IPS-18c (cell line): Measurements from ENCODE around the gene SUPT4H1.

Source experiments
- H3K4me3 ChIP-seq: 2 replicates; pipeline ENCODE4 v1.7.0; 2013; ENCODE audit warnings: low read depth, mild to moderate bottlenecking, low read length, moderate library complexity; ENCODE audit not compliant: insufficient read depth
- H3K9me3 ChIP-seq: one replicate; pipeline ENCODE4 v1.6.1; 2013; ENCODE audit warnings: mild to moderate bottlenecking, low read length, moderate library complexity; ENCODE audit not compliant: control insufficient read depth, insufficient read depth

The SUPT4H1 gene

DNA sequence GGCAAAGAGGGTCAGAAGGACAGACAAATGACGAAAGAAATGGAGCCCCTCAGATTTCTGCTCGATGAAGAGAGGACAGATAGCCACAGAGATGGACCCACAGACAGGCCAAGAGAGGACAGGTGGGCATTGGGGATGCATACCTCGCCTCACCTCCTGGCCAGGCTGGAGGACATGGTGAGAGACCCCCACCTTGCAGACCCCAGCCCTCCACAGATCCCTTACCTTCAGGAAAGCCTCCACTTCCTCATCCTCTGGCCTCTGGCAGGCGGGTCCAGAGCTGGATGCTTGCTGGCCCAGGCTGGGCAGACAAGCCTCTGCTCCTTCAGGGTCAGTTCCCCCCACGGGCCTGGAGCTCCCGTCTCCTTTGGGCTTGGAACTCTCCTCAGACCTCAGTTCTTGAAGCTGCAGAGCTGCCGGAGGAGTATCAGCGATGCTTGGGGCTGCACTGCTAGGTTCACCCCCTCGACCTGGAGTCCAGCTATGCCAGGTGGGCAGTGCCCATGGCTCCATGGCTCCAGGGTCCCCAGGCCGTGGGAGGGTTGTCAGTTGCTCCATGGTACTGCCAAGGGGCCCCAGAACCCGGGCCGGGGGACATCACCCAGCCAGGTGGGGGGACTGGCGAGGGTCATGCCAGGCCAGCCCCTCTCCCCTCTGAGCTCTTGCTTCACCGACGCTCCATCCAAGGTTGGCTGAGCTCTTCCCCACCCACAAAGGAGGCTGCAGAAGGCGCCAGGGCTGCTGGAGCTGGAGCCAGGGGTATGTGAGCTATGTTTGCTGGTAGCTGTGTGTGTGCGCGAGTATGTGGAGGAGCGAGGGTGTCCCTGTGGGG, 24.4 kb downstream of the SUPT4H1 start:
- no peaks in the 10 kb centered on the region for H3K9me3 ChIP-seq
- no peak overlapping the region for H3K4me3 ChIP-seq

DNA sequence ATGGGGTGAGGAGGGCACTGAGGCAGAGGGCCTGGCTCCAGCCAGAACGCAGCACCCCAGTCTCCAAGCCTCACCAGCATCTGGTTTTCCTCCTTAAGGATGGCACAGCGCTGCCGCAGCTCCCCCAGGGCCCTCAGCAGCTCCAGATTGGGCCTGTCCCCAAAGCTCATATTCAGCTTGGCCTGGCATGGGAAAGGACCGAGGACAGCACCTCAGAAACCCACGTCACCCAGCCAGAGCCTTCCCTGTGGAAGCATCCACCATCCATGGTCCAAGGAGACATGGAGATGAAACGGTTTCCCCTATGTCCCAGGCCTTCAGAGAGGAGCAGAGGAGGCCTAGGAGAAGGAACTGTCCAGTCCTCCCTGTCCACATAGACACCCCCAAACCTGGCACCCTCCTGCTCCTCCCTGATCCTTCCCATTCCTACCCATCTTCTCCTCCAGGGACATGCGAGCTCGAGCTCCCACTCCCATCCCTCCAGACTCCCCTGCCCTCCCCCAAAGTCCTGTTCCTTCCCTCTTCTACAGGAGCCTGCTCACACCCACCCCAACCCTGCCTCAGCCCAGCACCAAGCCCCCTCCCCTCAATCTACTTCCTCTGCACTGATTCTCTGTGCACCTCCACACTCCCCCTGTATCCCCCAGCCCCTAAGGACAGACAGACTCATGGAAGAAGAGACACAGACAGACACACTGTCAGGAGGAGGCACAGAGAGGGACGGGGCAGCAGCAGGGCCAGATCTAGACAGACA, 25.2 kb downstream of the SUPT4H1 start:
- Histone ChIP-seq H3K9me3 (no peaks in the 10 kb centered on the region), H3K4me3 (no peak overlapping the region)

DNA sequence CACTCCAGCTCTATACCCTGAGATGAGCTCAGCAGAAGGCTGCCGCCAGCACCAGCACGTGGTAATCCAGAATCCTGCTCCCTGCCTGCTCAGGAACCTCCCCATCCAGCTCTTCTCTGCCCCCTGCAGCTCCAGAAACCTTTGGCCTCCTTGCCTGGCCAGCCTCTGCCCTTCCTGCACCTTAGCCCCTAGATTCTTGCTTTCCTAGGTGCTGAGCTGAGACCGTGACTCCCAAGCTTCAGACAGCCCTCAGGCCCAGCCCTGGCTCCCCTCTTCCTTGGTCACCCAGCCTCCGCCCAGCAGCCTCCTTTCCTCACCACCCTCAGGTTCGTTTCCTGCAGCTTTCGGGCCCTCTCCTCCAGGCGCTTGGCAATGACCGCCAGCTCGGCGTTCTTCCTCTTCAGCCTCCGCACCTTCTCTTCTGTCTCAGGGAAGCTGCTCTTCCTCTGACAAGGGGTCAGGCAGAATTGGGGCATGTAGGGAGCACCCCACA, 26.0 kb downstream of the SUPT4H1 start:
- Histone ChIP-seq H3K9me3 (no peaks in the 10 kb centered on the region), H3K4me3 (no peak overlapping the region)

DNA sequence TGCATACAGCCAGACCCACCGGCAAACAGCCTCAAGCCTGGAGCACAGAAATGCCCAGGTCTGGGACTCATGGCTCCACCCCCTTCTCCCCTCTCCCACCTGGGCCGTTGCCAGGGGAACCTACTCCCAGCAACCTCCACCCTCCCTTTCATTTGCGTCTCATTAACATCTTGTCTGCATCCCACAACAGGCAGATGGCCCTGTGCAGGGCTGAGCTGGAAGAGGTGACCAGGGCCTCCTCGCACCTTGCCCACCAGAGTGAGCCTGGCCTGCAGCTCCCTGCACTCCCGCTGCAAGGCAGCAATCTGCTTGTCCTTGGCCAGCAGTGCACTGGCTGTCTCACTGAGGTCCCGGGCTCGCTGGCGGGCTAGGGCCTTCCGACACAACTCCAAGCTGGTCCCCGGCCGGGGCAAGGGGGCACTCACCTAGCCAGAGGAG, 26.7 kb downstream of the SUPT4H1 start:
- H3K4me3 ChIP-seq: no peak overlapping the region

DNA sequence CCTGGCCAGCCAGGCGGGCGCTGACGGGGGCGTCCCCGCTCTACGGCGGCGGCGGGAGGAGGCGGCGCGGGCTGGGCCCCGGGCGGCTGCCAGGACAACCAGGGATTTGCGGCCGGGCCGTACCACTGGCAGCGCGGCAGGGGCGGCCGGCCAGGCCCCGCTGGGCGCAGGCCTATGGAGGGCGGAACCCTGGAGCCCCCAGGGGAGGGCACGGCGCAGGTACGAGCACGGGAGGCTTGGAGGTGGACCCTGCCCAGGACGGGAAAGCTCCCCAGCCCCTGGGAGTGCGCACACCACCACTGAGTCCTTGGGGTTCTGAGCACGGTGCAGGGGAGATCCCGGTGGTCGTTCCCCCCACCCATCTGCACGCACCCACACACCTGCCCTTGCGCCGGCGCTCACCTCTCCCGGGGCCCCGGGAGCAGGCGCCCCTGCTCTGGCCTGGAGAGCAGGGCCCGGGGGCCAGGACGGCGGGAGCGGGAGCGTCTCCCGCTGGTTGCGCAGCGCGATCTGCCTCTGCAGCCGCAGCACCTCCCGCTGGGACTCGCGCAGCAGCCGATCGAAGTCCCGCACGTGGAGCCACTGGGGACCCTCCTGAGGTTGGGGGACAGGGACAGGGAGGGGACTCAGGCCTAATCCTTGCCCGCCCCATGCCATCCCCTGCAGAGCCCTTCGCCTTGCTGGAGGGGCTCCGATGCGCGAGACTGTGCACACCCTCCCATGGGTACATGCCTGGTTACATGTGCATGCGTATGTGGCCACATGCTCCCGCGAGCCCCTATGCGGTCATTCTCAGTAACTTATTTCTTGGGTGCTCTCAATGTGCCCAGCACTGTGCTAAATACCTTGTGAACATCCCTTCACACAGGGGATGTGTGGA, 27.4 kb downstream of the SUPT4H1 start:
- no peaks in the 10 kb centered on the region for H3K9me3 ChIP-seq
- H3K4me3 ChIP-seq: peak overlapping the region; percentile 69

More for the DNA sequence above, 26.7 kb downstream of the SUPT4H1 start:
- no peaks in the 10 kb centered on the region for H3K9me3 ChIP-seq

DNA sequence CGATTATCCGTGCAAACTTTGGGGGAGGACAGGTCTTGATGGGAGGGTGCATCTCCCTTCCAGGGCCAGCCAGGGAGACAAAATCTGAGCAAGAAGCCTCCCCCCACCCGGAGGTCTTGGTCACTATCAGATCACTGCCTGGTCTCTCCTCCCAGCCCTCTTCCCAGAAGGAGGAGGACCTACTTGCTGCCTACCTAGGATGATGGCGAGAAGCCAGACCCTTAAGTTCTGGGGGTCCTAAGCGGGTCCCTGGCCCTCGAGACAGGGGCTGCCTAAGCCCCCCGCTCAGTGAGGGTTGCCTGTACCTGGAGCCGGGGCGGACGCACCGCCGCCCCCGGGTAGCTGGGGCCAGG, 28.0 kb downstream of the SUPT4H1 start:
- Histone ChIP-seq H3K9me3 (no peaks in the 10 kb centered on the region), H3K4me3 (peak overlapping the region; percentile 69)

DNA sequence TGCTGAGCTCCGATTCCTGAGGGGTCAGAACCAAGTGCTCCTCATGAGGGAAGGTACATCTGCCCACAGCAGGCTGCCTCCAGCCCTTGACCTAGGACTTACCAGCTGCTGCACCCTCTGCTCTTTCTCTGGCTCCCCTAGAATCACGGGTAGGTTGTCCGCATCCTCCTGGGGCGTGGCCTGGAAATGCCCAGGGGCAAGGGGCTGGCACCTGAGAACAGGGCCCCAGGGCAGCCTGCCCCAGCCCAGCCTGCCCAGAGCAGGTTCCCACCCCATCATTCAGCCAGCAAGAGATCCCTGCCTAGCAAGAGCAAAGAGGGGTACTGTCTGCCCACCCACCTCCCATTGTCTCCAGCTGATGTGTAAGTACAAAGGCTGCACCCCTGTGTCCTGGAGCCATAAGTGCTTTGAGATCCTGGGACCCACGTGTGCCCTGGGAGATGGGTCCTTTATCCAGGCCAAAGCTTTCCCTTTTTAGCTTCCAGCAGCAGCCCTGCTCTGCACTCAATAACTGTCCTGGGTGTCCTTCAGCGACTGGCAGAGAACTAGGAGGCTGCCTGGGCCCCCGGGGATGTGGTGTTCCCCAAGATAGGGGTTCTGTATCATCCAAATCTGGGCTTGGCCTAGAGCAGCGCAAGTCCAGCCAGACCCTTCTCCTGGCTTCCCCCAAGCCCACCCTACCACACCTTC, 28.5 kb downstream of the SUPT4H1 start:
- Histone ChIP-seq H3K4me3 (peak overlapping the region; percentile 69), H3K9me3 (no peaks in the 10 kb centered on the region)

DNA sequence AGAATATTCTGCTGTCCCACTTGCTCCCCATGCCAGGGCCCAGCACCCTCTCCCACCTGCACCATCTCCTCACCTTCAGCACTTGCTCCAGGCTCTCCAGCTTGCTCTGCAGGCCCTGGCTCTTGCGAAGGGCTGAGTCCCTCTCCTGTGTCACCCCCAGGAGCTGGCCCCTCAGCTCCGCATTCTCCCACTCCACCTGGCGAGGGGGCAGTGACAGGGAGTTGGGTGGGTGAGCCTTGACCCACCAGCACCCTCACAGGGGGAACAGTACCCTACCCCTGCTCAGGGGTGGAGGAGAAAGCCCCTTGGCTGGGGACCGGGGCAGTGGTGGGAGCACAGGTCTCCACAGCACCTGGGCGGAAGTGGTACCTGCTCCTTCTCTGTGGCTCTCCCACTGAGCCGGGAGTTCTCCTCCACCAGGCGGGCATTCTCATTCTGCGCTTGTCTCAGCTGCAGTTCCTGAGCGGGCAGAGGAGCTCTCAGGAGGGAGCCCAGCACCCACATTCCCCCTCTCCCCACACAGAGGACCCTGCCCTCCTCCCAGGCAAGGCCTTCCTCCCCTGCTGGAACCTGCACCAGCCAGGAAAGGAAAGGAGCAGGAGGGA, 29.3 kb downstream of the SUPT4H1 start:
- no peak overlapping the region for H3K4me3 ChIP-seq

DNA sequence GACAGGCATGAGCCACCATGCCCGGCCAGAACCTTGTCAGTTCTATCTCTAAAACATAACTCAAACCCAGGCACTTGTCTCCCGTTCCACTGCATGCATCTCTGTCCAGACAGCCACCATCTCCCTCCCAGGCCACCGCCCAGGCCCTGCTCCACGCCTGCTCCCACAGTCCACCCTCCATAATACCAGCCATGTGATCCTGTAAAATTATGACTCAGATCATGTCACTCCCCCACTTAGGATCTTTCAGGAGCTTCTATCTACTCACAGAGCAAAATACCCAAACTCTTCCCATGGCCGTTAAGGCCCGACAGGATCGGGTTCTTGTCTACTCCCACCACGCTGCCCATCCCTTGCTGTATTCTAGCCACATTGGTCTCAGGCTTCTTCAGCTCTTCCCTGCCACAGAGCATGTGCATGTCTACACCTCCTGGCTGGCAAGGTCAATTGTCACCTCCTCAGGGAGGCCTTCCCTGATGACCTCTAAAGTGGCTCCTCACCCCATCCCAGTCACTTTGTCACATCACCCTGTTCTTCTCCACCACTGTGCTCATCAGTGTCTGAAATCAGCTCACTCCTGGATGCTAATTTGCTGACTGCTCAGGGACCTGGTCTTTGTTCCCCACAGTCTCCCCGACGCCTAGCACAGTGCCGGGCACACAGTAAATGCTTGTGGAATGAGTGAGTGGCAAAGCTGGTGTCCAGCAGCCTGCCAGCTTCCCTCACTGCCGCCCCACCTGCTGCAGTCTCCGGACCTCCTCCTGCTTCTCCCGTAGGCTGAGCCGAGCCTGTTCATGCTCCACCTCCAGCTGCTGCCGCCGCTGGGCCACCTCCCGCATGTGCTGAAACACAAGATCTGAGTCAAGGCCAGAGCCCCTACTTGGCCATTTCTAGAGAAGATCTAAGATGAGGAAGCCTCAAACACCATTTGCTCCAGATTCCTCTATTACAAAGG, 30.2 kb downstream of the SUPT4H1 start:
- Histone ChIP-seq H3K4me3 (no peak overlapping the region), H3K9me3 (no peaks in the 10 kb centered on the region)

More for the DNA sequence above, 29.3 kb downstream of the SUPT4H1 start:
- no peaks in the 10 kb centered on the region for H3K9me3 ChIP-seq

DNA sequence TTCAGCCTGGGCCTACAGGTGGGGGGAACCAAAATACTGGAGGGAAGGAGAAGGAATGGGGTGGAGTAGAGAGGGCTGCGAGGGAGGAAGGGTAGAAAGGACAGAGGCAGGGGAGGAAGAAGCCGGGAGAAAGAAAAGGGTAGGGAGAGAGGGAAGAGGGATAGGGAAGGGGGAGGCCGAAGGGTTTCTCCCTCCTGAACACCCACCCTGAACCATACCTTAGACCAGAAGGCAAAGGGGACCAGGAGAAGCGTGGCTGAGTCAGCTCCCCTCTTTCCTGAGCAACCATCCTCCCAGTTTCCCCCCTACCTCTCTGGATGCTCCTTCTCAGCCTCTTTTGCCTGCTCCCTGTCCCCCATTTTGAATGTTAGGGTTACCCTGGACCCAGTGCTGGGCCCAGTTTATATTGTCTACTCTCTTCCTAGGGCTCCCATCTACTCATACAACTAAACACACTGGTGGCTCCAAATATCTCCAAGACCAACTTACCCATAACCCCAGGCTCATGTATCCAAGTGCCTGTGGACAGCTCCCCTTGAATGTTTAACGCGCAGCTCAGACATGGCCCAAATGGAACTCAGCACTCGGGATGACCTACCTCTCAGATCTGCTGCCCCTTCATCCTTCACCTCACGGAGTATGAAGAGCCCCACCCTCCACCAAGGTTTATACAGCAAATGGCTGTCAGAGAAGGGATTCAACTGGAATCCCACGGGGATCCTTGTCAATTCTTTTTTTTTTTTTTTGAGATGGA, 31.3 kb downstream of the SUPT4H1 start:
- no peak overlapping the region for H3K4me3 ChIP-seq
- no peaks in the 10 kb centered on the region for H3K9me3 ChIP-seq

DNA sequence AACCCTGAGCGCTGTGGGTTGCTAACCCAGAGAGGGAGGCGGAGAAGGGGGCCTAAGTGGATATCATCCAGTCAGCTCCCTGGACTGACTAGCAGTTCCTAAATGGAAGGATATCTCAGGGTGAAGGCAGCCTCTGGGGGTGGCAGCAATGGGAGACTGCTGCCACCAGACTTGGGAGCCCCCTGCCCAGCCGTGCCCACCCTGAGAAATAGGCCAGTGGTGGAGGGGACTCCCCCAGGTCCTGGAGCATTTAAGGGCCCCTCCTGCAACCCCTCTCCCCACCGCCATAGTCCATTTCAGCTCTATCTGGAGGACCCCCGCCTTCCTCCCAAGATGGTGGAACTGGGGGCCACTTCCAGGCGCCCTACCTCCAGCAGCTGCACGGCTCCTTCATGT, 31.8 kb downstream of the SUPT4H1 start:
- Histone ChIP-seq H3K9me3 (no peaks in the 10 kb centered on the region), H3K4me3 (no peak overlapping the region)

DNA sequence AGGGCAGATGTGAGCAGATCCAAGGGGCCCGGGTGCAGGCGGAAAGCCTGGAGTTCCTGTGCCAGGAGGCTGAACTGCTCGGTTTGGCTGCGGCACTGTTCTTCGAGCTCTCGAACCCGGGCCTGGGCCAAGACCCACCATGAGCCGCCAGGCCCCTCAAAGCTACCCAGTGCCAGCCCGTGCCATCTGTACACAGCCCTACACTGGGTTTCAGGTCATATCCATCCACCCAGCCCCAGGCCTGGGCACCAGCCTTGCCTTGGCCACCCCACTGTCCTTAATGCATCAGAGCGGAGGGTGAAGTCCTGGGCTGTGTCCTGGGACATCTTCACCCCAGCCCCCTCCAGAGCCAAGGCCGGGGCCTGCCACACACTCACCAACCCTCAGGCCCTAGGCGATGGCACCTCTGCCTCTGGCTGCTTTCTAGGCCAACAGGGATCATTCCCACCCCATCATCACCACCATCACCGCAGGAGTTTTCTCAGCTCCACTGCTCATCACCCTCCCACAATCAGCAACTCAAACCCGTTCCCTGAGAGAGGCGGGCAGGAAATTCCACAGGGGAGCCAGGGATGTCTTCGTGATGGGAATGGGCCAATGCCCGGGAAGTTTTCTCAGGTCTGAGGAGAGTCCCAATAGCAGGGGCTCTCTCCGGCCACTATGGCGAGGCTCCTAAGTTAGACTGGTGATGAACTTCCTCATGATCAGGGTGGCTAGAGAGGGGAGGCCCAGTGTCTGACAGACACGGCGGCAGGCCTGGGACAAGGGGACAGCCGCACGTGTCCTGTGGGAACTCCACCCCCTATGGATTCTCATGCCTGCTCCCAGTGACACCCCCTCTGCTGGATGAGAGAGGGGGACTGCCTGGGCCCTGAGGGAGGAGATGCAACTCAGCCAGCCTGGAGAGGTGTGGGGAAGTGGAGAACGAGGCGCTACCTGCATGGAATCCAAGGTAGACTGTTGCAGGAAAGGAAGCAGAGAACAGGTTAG, 32.5 kb downstream of the SUPT4H1 start:
- H3K9me3 ChIP-seq: no peaks in the 10 kb centered on the region
- no peak overlapping the region for H3K4me3 ChIP-seq

DNA sequence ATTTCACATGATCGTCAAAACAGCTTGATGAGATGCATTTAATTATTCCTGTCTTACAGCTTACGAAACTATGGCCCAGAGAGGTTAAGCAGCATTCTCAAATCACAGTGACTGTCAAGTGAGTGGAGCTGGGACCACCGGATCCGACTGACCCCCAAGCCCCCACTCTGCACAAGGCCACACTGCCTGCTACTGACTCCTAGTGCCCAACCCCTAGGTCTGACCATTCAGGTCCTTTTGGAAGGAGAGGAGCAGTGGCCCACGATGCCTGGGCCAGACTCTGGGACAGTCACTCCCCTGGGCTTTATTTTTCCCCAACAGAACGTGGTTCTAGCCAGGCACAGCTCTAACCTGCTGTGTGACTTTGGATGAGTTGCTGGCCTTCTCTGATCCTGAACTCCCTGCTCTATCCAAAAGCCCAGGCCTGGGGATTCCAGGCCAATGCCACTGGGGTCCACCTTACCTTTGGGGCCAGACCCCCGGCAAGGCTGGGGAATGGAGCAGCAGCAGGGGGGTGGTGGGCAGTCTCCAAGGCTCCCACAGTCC, 33.3 kb downstream of the SUPT4H1 start:
- no peak overlapping the region for H3K4me3 ChIP-seq
- H3K9me3 ChIP-seq: no peaks in the 10 kb centered on the region

DNA sequence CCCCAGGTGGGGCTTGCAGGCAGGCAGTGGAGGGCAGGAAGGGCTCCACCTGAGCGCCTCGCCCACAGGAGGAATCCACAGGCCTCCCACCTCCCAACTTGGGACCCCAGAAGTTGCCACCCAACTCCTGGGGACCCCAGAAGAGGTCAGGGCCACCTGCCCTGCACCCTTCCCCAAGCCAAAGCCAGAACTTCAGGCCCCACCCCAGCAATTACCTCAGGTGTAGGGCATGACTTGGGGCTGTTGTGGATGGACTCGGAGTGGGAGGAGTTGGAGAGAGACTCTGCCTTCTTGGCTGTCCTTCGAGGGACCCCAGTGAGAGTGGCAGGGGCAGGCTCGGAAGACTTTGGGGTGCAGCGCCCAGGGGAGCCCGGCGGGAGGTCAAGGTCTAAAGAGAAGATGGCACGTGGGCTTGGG, 33.9 kb downstream of the SUPT4H1 start:
- Histone ChIP-seq H3K4me3 (no peak overlapping the region), H3K9me3 (no peaks in the 10 kb centered on the region)
